Hematopoietic multipotent progenitor cell treated with erythropoietin and hydrocortisone succinate and interleukin-3 and kit ligand, for 4 days (in vitro differentiated cells): ENCODE data around the gene CRTAP.
"Not testable (repeated sequence)": the region's sequence is repeated elsewhere in the genome, so short reads cannot be mapped to it uniquely, and the experiment has no call there.

Source experiments
- DNase-seq: peaks from one replicate; pipeline ENCODE4 v3.0.0-alpha.2; 2015

CRTAP gene

GRCh38 chr3:33181641-33182040, 67.8 kb downstream of the CRTAP start:
- DNase-seq = not testable (repeated sequence)

- DNase-seq = no peak
Measured at GRCh38 chr3:33184863-33185262, 71.0 kb downstream of the CRTAP start.

DNA sequence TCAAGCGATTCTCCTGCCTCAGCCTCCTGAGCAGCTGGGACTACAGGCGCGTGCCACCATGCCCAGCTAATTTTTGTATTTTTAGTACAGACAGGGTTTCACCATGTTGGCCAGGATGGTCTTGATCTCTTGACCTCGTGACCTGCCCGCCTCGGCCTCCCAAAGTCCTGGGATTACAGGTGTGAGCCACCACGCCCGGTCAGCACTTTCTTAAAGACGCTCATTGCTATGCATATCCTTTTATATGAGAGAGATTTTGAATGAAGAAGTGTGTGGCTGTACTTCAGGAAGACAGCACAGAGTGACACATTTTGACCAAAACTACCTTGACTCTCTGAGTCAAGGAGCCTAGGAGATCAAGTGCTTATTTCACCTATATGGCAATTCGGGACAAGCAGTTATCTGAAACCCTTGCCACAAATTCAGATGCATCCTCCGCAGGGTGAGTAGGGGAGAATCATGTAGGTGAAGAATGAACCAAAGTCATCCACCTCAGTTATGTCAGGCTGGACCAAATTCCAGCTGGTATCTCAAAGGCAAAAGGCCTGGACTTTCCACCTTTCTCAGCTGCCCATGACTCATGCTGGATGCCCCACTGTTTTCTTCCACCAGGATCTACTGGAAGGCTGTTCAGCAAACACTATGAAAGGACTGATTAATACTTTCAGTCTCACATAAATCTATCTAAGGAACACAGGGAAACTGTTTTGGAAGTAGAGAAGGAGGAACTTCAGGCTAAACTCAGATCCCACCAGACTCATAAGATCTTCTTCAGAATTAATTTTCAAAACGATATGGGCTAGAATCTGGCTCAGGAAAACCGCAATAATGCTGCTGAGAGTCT, 72.9 kb downstream of the CRTAP start:
- no peak for DNase-seq

- no peak for DNase-seq
Measured at GRCh38 chr3:33187368-33187634, 73.5 kb downstream of the CRTAP start.

DNA sequence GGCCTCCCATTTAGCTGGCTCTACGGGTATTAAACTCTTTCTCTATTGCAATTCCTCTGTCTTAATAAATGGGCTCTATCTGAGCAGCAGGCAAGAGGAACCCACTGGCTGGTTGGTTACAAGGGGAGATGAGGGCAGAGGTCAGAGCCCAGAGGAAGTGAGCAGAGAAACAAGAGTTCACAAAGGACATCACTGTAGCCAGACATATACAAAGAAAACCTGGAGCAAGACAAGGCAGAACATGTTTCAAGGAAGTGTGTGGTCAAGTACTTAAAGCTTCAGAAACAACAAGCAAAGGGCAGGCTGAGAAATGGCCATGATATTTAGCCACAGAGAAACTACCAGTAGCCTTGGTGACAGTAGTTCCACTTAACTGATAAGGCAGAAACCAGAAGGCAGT, 80.5 kb downstream of the CRTAP start:
- peak; percentile 12 for DNase-seq

DNA sequence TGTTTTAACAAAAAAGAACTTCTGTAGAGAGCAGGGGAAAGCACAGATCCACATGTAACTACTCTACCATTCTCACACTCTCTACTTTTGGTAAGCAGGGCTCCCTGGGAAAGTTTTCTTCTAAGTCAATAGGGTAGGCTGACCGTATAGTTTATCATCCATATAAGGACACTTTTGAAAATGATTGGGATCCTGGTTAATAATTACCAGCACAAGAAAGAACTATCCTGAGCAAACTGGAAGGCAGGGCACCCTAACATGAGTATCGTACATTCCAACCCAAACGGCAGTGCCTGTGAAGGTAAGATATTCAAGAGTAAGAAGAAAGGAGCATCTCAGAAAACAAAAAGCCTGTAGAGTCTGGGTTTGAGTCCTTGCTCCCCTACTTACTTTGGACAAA, 82.7 kb downstream of the CRTAP start:
- no peak for DNase-seq
